Left renal cortex interstitium (tissue), 4 donors: ENCODE data around the gene ADK. TPM values are rescaled to one million over a fixed set of nuclear protein-coding genes. Genes with fewer than 3 reads are reported as not detected.
A peak's percentile ranks its signal among the peaks of the same experiment; 100 is the strongest.

ENCODE experiments used
- DNase-seq, 4 donors: peaks; one replicate each; pipeline ENCODE4 v3.0.0-alpha.2; 2013; ENCODE audit warnings: low read depth in 4 of 4, low spot score in 2 of 4, missing footprints in 1 of 4
- polyA plus RNA-seq, 4 donors: library from polyadenylated mRNA; unstranded; fragments of 120-200 nt; gene quantifications; one replicate each; pipeline ENCODE4 v1.2.1, GENCODE V29; 2013; ENCODE audit not compliant: insufficient read length in 4 of 4

Gene ADK
- polyA plus RNA-seq, 4 donors: 27.2 to 33.8 (median 28.5) TPM

DNA sequence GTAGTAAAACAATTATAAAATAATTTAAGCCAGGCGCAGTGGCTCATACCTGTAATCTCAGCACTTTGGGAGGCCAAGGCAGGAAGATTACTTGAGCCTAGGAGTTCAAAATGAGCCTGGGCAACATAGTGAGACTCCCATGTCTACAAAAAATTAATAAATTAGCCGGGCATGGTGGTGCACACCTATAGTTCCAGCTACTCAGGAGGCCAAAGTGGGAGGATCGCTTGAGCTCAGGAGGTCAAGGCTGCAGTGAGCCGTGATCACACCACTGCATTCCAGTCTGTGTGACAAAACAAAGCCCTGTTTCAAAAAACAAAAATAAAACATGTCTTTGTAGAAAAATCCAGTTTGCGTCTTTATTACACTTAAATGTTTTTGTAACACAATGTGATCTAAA is 533.4 kb downstream of the ADK start:
- no peak for DNase-seq

DNA sequence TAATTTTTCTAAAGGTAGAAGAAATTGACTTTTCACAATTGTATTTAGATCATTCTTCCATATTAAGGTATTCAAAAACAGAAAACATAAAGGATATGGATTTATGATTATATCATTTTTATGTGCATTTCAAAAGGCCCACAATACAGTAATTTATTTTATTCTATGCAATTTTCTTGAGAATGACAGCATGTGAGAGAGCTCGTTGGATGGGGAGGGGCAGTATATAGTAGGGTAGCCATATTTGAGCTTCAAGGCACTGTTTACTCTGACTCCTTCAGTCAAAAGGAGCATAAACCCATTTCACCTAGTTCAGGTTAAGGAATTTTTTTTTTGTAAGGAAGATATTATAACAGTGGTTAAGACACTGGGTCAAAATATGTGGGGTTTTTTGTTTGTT is 534.5 kb downstream of the ADK start:
- DNase-seq: no peak

- DNase-seq: no peak
Measured at GRCh38 chr10:74690393-74690792, 539.4 kb downstream of the ADK start.

DNA sequence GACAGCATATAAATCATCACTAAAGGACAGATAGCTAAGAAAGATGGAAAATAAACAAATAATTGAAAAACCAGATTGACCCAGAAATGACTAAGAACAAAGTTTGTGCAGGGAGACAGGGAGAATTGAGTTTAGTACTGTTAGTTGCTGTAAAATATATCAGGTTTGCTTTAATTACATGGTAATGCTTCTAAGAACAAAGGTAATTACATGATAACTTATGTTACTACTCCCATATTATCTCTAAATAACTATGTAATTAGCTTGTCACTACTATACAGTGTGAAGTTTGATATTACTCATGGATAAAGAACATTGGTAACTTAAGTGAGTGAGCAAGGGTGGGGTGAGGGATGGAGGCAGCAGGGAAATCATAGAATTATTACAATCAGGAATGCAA is 540.1 kb downstream of the ADK start:
- DNase-seq: no peak

DNA sequence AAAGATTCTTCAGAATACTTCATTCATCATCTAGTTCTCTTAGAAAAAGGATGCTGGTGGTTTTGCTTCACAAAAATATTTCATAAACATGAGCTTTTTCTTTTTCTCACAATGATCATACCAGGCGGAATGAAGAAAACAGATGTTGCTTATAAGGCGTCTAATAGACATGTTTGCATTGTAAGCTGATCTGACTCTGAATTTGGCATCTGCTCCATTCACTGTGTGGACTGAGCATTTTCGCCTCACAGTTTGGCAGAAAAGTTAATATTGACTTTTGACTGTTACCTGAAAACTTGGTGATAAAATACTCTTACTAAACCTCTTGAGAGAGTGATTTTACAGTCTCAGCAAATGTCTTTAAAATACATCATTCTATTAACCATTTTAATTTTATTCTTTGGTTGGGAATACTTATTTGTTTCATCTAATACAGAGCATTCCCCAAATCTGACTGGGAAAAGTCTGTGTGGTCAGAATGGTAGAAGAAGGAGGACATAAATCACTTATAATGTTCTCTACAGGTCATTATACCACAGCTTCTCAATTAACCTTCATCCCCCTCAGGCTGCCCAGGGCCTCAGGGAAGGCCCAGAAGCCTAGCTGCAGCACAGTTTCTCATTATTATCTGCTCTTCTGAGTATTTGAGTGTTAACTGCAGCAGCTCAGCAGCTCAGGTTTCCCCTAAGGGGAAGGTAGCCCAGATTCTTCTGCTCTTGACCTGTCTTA is 553.8 kb downstream of the ADK start:
- peak in 1 of 4 donors; percentile 29 for DNase-seq

- no peak for DNase-seq
Measured at GRCh38 chr10:74705358-74705980, 554.4 kb downstream of the ADK start.

- DNase-seq: no peak
Measured at GRCh38 chr10:74706966-74707365, 555.9 kb downstream of the ADK start.

- no peak for DNase-seq
Measured at GRCh38 chr10:74708246-74708645, 557.2 kb downstream of the ADK start.

GRCh38 chr10:74718208-74718607 is 567.2 kb downstream of the ADK start:
- no peak for DNase-seq

- DNase-seq: no peak
Measured at GRCh38 chr10:74728225-74728624, 577.2 kb downstream of the ADK start.

GRCh38 chr10:74730246-74730645 is 579.2 kb downstream of the ADK start:
- DNase-seq: no peak

DNA sequence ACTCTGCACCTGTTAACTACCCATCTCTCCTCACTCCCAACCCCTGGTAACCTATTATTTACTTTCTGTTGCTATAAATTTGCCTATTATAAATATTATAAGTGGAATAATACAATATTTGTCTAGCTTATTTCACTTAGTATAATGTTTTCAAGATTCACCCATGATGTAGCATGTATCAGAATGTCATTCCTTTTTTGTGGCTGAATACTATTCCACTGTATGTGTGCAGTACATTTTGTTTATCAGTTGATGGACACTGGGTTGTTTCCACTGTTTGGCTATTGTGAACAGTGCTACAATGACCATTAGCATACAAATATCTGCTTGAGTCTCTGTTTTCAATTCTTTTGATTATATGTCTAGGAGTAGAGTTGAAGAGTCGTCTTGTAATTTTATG is 582.6 kb downstream of the ADK start:
- no peak for DNase-seq

GRCh38 chr10:74736029-74736428 is 585.0 kb downstream of the ADK start:
- DNase-seq: no peak

GRCh38 chr10:74738052-74738451 is 587.0 kb downstream of the ADK start:
- no peak for DNase-seq

DNA sequence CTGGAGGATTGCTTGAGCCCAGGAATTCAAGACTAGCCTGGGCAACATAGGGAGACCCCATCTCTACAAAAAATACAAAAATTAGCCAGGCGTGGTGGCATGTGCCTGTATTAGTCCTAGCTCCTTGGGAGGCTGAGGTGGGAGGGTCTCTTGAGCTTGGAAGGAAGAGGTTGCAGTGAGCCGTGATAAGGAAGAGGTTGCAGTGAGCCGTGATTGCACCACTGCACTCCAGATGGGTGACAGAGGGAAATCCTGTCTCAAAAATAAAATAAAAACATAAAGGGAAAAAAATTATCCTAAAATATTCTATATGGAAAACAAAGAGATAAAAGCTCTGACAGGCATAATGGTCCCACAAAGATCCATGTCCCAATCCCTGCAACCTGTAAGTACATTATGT is 587.5 kb downstream of the ADK start:
- no peak for DNase-seq

DNA sequence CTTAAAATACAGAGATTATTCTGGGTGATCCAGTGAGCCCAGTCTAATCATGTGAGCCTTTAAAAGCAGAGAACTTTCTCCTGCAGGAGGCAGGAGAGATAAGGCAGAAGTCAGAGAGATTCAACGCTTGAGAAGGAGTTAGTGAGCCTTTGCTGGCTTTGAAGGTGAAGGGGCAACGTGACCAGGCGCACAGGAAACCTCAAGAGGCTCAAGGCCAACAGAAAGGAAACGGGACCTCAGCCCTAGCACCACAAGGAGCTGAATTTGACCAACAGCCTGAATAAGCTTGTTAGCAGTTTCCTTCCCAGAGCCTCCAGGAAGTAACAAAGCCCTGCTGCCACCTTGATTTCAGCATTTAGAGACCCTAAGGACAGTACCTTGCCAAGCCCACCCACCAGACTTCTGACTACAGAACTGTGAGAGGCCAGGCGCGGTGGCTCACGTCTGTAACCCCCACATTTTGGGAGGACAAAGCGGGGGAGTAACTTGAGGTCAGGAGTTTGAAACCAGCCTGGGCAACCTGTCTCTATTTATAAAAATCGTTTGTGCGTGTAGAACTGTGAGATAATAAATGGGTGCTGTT is 588.1 kb downstream of the ADK start:
- no peak for DNase-seq

GRCh38 chr10:74743401-74743800 is 592.4 kb downstream of the ADK start:
- no peak for DNase-seq

GRCh38 chr10:74745449-74745848 is 594.4 kb downstream of the ADK start:
- no peak for DNase-seq

- no peak for DNase-seq
Measured at GRCh38 chr10:74746813-74747212, 595.8 kb downstream of the ADK start.

DNA sequence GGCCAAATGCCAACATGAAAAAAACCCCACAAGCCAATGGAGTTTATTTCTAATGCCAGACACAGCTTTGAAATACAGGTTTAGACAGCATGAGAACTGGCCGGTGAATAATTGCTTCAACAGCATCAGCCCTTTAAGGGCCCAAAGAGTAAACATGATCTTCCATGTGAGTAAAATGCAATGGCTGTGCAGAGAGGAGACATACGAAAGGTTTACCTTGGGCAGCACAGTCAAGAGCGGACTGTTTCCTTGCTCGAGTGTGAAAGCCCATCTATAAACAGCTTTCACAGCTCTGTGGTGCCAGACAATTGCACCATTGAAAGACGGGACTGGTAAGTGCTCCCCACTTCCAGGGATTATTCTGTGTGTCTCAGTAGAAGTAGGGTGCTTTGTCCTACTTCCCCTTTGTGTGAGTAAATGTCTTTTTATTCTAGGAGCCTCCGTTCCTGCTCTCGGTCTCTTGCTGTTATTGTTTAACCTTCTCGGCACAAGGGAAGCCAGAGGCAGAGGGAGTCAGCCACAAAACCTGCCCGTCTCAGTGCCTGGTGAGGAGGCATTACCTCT is 597.5 kb downstream of the ADK start:
- no peak for DNase-seq

- no peak for DNase-seq
Measured at GRCh38 chr10:74750848-74751274, 599.8 kb downstream of the ADK start.
